GM21528 (cell line): ENCODE data around the gene DEFB129.
"Not testable (repeated sequence)": the region's sequence is repeated elsewhere in the genome, so short reads cannot be mapped to it uniquely, and the experiment has no call there.

ENCODE experiments used
- ATAC-seq: cut with Tn5 transposase; IDR thresholded peaks from one replicate; pipeline ENCODE4 v1.9.1; 2021; ENCODE audit warnings: mild to moderate bottlenecking, moderate library complexity; ENCODE audit not compliant: unreplicated experiment, low FRiP score

The DEFB129 gene

GRCh38 chr20:226958-227357, at the start of gene DEFB129:
Gene DEFB129 (plus strand): TSS chr20:227258. CDS start chr20:227289, 31 bp downstream.
- no peak for ATAC-seq

GRCh38 chr20:184288-184687, 42.8 kb upstream of the DEFB129 start:
- no peak for ATAC-seq

DNA sequence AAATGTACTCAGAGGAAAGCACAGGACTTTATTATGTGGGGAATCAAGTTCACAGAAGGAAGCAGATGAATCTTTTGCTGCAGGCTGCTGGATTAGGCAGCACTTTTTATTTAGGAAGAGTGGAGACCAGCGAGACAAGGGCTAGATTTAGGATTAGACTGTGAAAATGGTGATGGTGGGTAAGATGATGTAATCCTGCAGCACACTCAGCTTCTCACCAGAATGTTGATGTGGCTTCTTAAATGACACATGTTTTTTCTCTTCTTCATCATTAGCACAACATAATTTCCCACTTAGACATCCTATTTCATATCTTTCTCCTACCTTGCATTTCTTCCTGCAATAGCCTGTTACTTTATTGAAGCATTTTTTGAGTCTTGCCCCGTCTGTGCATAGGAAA, 39.3 kb upstream of the DEFB129 start:
- no peak for ATAC-seq

DNA sequence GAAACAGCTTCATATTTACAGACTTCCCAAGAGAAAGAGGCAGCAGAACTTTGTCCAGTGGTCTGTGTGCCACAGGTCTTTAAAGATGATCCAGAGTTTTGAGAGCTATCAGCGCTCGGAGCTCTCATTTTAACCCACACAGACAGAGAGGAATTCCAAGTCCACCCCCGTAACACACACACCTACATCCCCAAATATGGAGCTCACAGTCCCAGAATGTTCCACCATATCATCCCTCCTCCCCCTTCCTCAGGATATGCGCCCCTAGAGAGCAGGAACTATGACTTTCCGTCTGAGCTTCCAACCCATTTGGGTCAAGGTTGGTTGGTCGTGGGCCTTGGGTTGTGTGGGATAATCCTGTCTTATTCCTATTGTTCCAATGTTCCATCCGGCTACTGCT, 37.4 kb upstream of the DEFB129 start, which contains the start of gene DEFB128:
TSS of gene DEFB128 (minus strand) at position 101 of the 400 bp plus-strand sequence. CDS start at position 13, 88 bp downstream.
- ATAC-seq, result no peak

DNA sequence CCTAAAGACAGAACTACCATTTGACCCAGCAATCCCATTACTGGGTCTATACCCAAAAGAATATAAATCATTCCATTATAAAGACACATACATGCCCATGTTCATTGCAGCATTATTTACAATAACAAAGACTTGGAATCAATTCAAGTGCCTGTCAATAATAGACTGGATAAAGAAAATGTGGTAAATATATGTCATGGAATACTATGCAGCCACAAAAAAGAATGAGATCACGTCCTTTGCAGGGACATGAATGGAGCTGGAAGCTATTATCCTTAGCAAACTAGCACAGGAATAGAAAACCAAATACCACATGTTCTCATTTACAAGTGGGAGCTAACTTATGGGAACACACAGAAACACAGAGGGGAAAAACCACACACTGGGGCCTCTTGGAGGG, 28.8 kb upstream of the DEFB129 start:
- ATAC-seq, result no peak

DNA sequence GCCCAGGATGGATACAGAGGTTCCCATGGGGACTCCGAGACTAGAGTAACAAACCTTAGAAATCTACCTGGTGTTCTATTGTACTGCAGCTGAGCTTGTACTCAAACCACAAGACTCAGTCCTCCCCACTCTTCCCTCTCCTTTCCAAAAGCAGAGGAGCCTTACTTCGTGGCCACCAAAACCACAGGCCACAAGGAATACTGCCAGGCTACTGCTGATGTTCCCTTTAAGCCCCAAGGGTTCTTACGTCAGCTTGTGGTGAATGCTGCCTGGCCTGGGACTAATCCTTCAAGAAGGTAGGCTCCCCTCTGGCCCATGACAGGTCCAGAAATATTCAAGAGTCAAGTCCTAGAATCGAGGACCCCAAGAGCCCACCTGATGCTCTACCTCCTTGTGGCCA, 27.1 kb upstream of the DEFB129 start:
- no peak for ATAC-seq

DNA sequence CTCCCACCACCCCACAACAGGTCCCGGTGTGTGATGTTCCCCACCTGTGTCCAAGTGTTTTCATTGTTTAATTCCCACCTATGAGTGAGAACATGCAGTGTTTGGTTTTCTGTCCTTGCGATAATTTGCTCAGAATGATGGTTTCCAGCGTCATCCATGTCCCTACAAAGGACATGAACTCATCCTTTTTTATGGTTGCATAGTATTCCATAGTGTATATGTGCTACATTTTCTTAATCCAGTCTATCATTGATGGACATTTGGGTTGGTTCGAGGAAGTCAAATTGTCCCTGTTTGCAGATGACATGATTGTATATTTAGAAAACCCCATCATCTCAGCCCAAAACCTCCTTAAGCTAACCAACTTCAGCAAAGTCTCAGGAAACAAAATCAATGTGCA, 23.4 kb upstream of the DEFB129 start:
- ATAC-seq, result not testable (repeated sequence)

GRCh38 chr20:208942-209566, 18.0 kb upstream of the DEFB129 start:
- ATAC-seq, result no peak

GRCh38 chr20:210809-211502, 16.1 kb upstream of the DEFB129 start:
- no peak for ATAC-seq

DNA sequence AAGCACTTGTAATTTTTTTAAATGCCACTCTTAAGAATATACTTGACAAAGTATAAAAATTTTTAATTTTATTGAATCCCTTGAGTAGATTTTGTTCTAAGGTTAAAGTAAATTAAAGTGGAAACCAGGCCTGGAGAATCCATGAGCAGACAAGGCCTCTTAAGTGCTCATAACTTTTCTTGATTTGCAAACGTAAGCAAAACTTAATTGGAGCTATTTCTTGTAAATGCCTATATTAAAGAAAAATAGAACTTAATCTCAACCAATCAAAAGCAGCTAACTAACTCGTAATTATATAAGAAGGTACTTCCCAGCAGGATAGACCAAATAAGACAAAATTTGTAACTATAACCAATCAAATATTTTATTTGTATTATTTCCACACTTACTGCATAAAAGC, 12.7 kb upstream of the DEFB129 start:
- no peak for ATAC-seq

DNA sequence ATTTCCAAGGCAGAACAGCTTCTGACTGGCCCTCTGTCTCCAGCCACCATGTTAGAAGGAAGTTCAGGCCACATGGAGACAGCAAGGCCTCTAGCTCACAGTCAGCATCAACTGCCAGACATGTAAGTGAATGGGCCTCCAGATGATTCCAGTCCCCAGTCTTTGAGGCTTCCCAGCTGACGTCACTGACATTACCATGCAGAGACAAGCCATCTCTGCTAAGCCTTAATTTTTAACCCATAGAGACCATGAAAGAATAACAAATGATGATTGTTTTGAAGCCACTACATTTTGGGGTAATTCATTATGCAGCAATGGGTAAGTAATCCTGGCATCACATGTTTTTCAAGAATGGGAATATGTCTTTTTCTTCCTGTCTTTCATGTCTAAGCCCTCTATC, 11.3 kb upstream of the DEFB129 start:
- no peak for ATAC-seq

GRCh38 chr20:217266-217665, 9.8 kb upstream of the DEFB129 start:
- no peak for ATAC-seq

- no peak for ATAC-seq
Observed at GRCh38 chr20:219290-220115, 7.6 kb upstream of the DEFB129 start.

GRCh38 chr20:221258-221830, 5.7 kb upstream of the DEFB129 start:
- ATAC-seq, result no peak

DNA sequence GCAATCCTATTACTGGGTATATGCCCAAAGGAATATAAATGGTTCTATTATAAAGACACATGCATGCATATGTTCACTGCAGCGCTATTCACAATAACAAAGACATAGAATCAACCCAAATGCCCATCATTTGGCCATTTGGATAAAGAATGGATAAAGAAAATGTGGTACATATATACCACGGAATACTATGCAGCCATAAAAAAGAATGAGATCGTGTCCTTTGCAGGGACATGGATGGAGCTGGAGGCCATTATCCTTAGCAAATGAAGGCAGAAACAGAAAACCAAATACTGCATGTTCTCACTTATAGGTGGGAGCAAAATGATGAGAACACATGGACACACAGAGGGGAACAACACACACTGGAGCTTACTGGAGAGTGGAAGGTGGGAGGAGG, 1.2 kb upstream of the DEFB129 start:
- not testable (repeated sequence) for ATAC-seq

DNA sequence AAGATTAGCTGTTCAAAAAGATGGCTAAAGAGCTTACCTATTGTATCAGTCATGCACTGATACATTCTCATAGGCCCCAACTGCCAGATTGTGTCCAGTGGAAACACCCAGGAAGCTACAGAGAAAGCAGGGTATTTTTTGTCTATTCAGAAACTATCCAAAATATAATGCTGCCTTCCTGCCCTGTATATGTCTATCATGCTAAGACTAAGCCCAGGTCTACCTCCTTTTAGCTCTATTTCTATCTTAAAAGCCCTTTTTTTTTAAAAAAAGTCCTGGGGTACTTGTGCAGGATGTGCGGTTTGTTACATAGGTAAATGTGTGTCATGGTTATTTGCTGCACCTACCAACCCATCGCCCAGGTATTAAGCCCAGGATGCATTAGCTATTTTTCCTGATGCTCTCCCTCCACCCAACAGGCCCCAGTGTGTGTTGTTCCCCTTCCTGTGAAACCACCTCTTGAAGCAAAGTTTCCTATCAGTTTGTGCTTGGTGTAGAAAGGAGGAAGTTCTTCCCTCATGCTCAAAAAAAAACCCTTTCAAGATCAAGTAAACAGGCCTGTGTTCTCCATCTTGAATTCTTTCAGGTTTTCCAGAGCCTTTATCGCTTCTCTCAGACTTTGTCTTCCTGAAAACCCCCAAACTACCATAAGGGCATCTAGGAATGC, 514 bp downstream of the DEFB129 start:
- no peak for ATAC-seq

GRCh38 chr20:235891-236290, 8.8 kb downstream of the DEFB129 start:
- no peak for ATAC-seq

DNA sequence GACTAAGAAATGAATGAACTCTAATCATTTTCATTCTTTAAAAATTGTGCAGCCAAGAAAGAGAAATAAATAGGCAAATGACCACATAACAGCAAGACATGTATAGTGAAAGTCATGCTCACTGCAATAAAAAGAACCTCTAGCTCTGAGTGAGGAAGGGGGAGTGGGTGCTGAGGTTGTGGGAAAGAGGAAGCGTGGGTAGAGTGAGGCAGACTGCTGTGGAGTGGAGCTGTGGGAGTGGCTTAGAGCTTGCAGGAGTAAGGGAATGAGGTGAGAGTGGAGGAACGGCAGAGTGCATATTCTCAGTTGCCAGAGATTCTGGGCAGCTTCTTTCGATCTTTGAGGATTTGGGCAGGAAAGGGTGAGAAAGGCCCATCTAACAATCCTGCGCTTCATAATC, 10.4 kb downstream of the DEFB129 start:
- no peak for ATAC-seq

DNA sequence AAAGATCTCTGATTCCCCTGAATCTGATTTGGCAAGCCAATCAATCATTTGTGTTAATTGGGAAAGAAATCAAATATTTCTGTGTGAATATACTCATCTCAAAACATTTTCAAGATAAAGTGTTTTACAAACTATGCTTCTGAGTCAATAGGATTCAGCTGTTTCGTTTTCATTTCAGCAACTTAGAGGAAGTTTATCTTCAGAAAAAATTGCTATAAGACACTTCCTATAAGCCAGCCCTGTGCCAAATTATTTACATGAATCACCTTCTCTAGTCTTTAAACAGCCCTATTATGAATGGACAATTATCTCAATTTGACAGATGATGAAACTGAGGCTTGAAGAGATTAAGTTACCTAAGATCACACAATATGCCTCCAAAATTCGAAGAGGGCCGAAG, 10.9 kb downstream of the DEFB129 start:
- no peak for ATAC-seq

DNA sequence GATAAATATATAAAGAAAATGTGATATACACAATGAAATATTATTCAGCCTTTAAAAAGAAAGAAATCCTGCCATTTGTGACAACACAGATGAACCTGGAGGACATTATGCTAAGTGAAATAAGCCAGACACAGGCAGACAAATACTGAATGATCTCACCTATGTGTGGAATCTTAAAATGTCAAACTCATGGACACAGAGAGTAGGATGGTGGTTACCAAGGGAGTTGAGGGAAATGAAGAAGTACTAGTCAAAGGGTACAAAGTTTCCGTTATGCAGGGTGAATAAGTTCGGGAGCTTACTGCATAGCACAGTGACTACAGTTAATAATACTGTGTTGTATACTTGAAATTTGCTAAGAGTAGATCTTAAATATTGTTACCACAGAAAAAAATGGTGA, 15.8 kb downstream of the DEFB129 start:
- no peak for ATAC-seq

DNA sequence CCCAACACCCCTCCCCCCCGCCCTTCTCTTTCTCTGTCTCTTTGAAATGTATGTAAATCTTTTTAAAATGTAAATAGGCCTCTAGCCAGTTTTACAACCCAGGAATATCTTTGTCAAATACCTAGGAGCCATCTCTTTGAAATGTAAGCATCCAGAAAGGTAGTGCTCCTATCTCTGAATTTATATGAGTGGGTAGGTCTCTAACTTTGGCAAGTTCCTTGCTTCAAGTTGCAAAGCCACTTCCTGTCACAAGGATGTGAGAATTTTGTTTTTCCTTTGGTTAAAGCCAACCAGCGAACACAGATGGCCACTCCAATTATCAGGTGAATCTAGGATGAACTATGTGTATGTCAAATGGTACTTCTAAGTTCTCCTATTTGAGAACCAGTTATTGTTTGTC, 24.3 kb downstream of the DEFB129 start:
- no peak for ATAC-seq
